A549 (cell line): ENCODE data around the gene P2RX6. TPM values are rescaled to one million over a fixed set of nuclear protein-coding genes. Genes with fewer than 3 reads are reported as not detected.

ENCODE experiments used
- ATAC-seq, 2 experiments: fragments of 200-7000 bp in 1 of 2; fragments of >200 bp in 1 of 2; cut with Nextera tagmentation in 1 of 2; cut with Tn5 transposase in 1 of 2; 3 replicates each; pipeline versions ENCODE4 v1.8.0 to v1.9.1; 2018 to 2020; ENCODE audit warnings: mild to moderate bottlenecking in 1 of 2, moderate library complexity in 1 of 2
- CTCF ChIA-PET: fragments of 300-600 bp; sonication (Branson Sonifier 250); formaldehyde crosslinking; extraction: SDS; loops from one replicate; lab custom pipeline; 2021; ENCODE audit warnings: antibody characterized with exemption, inconsistent platforms; lab: Yijun Ruan, JAX
- POLR2A ChIA-PET: fragments of 350-600 bp; formaldehyde crosslinking; extraction: SDS; loops from one replicate; lab custom pipeline; 2021; ENCODE audit warnings: antibody characterized with exemption, inconsistent platforms; lab: Yijun Ruan, JAX
- DNase-seq, 2 experiments: peaks; one replicate each; pipeline versions ENCODE4 v3.0.0 to v3.0.0-alpha.2; 2011 to 2016; ENCODE audit warnings: low read depth in 1 of 2, low spot score in 1 of 2
- FAIRE-seq: peaks from 2 replicates; lab custom pipeline; 2011; peaks lifted over from hg19 to GRCh38; lab: Jason Lieb, UNC
- H3K27ac ChIP-seq, 2 experiments: fragments of >200 bp; sonication (Bioruptor Twin); formaldehyde crosslinking; 3 replicates each; pipeline ENCODE4 v1.5.1; 2016 to 2017
- H3K4me1 ChIP-seq: fragments of >200 bp; sonication (Bioruptor Twin); formaldehyde crosslinking; 3 replicates; pipeline ENCODE4 v1.6.1; 2016
- H3K4me2 ChIP-seq: fragments of >200 bp; sonication (Bioruptor Twin); formaldehyde crosslinking; 3 replicates; pipeline ENCODE4 v1.6.1; 2016
- H3K4me3 ChIP-seq: fragments of >200 bp; sonication (Bioruptor Twin); formaldehyde crosslinking; 3 replicates; pipeline ENCODE4 v1.5.1; 2016
- H3K9me3 ChIP-seq: fragments of >200 bp; sonication (Bioruptor Twin); formaldehyde crosslinking; 3 replicates; pipeline ENCODE4 v1.6.1; 2016
- ATOH8 ChIP-seq: fragments of 250-450 bp; sonication (Bioruptor Pico); IDR thresholded peaks from 2 replicates; pipeline ENCODE4 v1.5.0; 2020; ENCODE audit warnings: low read depth, mild to moderate bottlenecking, moderate library complexity
- CBX2 ChIP-seq: fragments of 200-600 bp; sonication (generic); IDR thresholded peaks from 2 replicates; pipeline ENCODE4 v1.6.1; 2016; ENCODE audit warnings: low read depth, mild to moderate bottlenecking, borderline replicate concordance
- CHD2 ChIP-seq: fragments of 150-350 bp; IDR thresholded peaks from 2 replicates; pipeline ENCODE4 v1.6.1; 2014; ENCODE audit warnings: low read length; ENCODE audit not compliant: partially characterized antibody
- E2F6 ChIP-seq: IDR thresholded peaks from 2 replicates; pipeline ENCODE4 v1.6.1; 2012; ENCODE audit warnings: low read depth, borderline replicate concordance
- EHMT2 ChIP-seq: fragments of 200-600 bp; sonication (generic); IDR thresholded peaks from 2 replicates; pipeline ENCODE4 v1.6.1; 2016; ENCODE audit warnings: antibody characterized with exemption, low read depth, mild to moderate bottlenecking, moderate library complexity
- EP300 ChIP-seq, 2 experiments: fragments of >200 bp; sonication (Bioruptor Twin); formaldehyde crosslinking; IDR thresholded peaks; 2 replicates in 1 of 2; 3 replicates in 1 of 2; pipeline ENCODE4 v1.6.1; 2016 to 2017
- ESRRA ChIP-seq: fragments of 150-350 bp; IDR thresholded peaks from 2 replicates; pipeline ENCODE4 v1.6.1; 2014; ENCODE audit warnings: mild to moderate bottlenecking, low read length, borderline replicate concordance
- FOSB ChIP-seq: fragments of 250-450 bp; sonication (Bioruptor Pico); IDR thresholded peaks from 2 replicates; pipeline ENCODE4 v1.5.0; 2020; ENCODE audit warnings: mild to moderate bottlenecking, moderate library complexity
- FOXS1 ChIP-seq: fragments of 250-450 bp; sonication (Bioruptor Pico); IDR thresholded peaks from 2 replicates; pipeline ENCODE4 v1.5.0; 2020; ENCODE audit warnings: mild to moderate bottlenecking, moderate library complexity
- GATA3 ChIP-seq: IDR thresholded peaks from 2 replicates; pipeline ENCODE4 v1.6.1; 2012; ENCODE audit warnings: borderline replicate concordance
- HEYL ChIP-seq: fragments of 250-450 bp; sonication (Bioruptor Pico); IDR thresholded peaks from 2 replicates; pipeline ENCODE4 v1.8.0; 2021; ENCODE audit warnings: mild to moderate bottlenecking, moderate library complexity
- HMGXB4 ChIP-seq: fragments of 250-450 bp; sonication (Bioruptor Pico); IDR thresholded peaks from 2 replicates; pipeline ENCODE4 v1.5.0; 2021; ENCODE audit warnings: mild to moderate bottlenecking, moderate library complexity, borderline replicate concordance
- KDM1A ChIP-seq: fragments of 200-600 bp; sonication (generic); IDR thresholded peaks from 2 replicates; pipeline ENCODE4 v1.6.1; 2016; ENCODE audit warnings: low read depth, mild to moderate bottlenecking
- MAX ChIP-seq: IDR thresholded peaks from 2 replicates; pipeline ENCODE4 v1.6.1; 2012
- MAZ ChIP-seq: fragments of 150-350 bp; IDR thresholded peaks from 2 replicates; pipeline ENCODE4 v1.6.1; 2014; ENCODE audit warnings: antibody characterized with exemption, low read depth, low read length, borderline replicate concordance
- NFE2L2 ChIP-seq: fragments of 150-350 bp; conservative IDR thresholded peaks from 2 replicates; pipeline ENCODE4 v1.6.1; 2014; ENCODE audit warnings: low read length
- NR3C1 ChIP-seq: fragments of >200 bp; sonication (Bioruptor Twin); formaldehyde crosslinking; IDR thresholded peaks from 3 replicates; pipeline ENCODE4 v1.6.1; 2017
- PBX3 ChIP-seq: IDR thresholded peaks from 2 replicates; pipeline ENCODE4 v1.6.1; 2012
- PHF8 ChIP-seq: fragments of 200-600 bp; sonication (generic); IDR thresholded peaks from 2 replicates; pipeline ENCODE4 v1.6.1; 2016; ENCODE audit warnings: low read depth, mild to moderate bottlenecking, antibody characterized with exemption, moderate library complexity, borderline replicate concordance
- POLR2AphosphoS2 ChIP-seq: conservative IDR thresholded peaks from 2 replicates; pipeline ENCODE4 v1.6.1; 2012; ENCODE audit warnings: low read length, improper control_type of control experiment, inconsistent platforms
- RCOR1 ChIP-seq: fragments of 150-350 bp; IDR thresholded peaks from 2 replicates; pipeline ENCODE4 v1.6.1; 2014; ENCODE audit warnings: antibody characterized with exemption, low read length, low read depth
- SREBF2 ChIP-seq: fragments of 450-650 bp; IDR thresholded peaks from 2 replicates; pipeline ENCODE4 v1.6.1; 2014; ENCODE audit warnings: mild to moderate bottlenecking, moderate library complexity
- TFCP2L1 ChIP-seq: fragments of 250-450 bp; sonication (Bioruptor Pico); IDR thresholded peaks from 2 replicates; pipeline ENCODE4 v1.5.0; 2021; ENCODE audit warnings: mild to moderate bottlenecking
- TP53 ChIP-seq: fragments of 250-450 bp; sonication (Bioruptor Pico); IDR thresholded peaks from 2 replicates; pipeline ENCODE4 v1.5.0; 2021; ENCODE audit warnings: mild to moderate bottlenecking, moderate library complexity
- ZFP36 ChIP-seq: fragments of 450-650 bp; IDR thresholded peaks from 2 replicates; pipeline ENCODE4 v1.6.1; 2014; ENCODE audit warnings: borderline replicate concordance; ENCODE audit not compliant: partially characterized antibody
- ZNF302 ChIP-seq: fragments of 250-450 bp; sonication (Bioruptor Pico); IDR thresholded peaks from 2 replicates; pipeline ENCODE4 v1.9.0; 2021; ENCODE audit warnings: inconsistent platforms, mild to moderate bottlenecking, moderate library complexity
- ZSCAN20 ChIP-seq: fragments of 250-450 bp; sonication (Bioruptor Pico); IDR thresholded peaks from 2 replicates; pipeline ENCODE4 v1.8.0; 2022; ENCODE audit warnings: mild to moderate bottlenecking, moderate library complexity
- WGBS: methylation state at CpG from one replicate; pipeline ENCODE4 v1.1.6; 2017; ENCODE audit errors: missing lambda C conversion rate; 5-methylcytosine and 5-hydroxymethylcytosine counted together
- polyA plus RNA-seq, 4 experiments: library from polyadenylated mRNA; depleted of rRNA in 3 of 4; stranded (reverse); fragments of >200 nt; fragmentation: RNase III in 1 of 4; extraction: RNeasy Plus Mini Kit Qiagen cat#74134 plus additional on column Dnase treatment in 1 of 4; gene quantifications; 2 replicates in 3 of 4; 3 replicates in 1 of 4; pipeline ENCODE4 v1.2.3, GENCODE V29; 2011 to 2017

Gene P2RX6
- polyA plus RNA-seq, 2 of the 4 experiments (the other 2 are of a cell fraction): 0.67 to 0.92 TPM

GRCh38 chr22:20974336-20974955, 40.5 kb upstream of the P2RX6 start:
- POLR2A ChIA-PET: interaction anchor here (1.7 kb wide), 1 partner anchor 8 kb away, joined by 8 read pairs; the partner anchor contains the start of gene LZTR1
- DNase-seq (no peak), ATAC-seq (no peak), FAIRE-seq (no peak)
- Histone ChIP-seq H3K4me3 (no peak overlapping the region), H3K4me2 (no peak overlapping the region), H3K27ac (no peak overlapping the region), H3K4me1 (no peaks in the 10 kb centered on the region), H3K9me3 (peaks cover 8% of the 10 kb centered on the region; the same call in 1 of the 3 replicates)
- WGBS: 79% methylated on average over 15 of the region's 16 CpGs
- TF ChIP-seq KDM1A (no peak), GATA3 (no peak), ESRRA (no peak), FOSB (CRISPR knock-in tag) (no peak), MAZ (no peak)
- CTCF ChIA-PET: interaction anchor here (1.0 to 3.6 kb wide), 4 partner anchors 10 to 89 kb away, joined by 3 to 24 read pairs (median 3); no protein-coding TSS in a partner anchor

- no peak for ATAC-seq
- H3K9me3 ChIP-seq: peaks cover 8% of the 10 kb centered on the region; the same call in 1 of the 3 replicates
- no peak overlapping the region for H3K4me3 ChIP-seq
- CTCF ChIA-PET: interaction anchor here (0.6 to 1.4 kb wide), 5 partner anchors 14 to 198 kb away, joined by 3 to 4 read pairs (median 3); no protein-coding TSS in a partner anchor
- no peak for FAIRE-seq
- no peak overlapping the region for H3K27ac ChIP-seq
- TF ChIP-seq TP53 (CRISPR knock-in tag) (no peak), TFCP2L1 (CRISPR knock-in tag) (no peak), SREBF2 (no peak), FOSB (CRISPR knock-in tag) (no peak), NFE2L2 (no peak), ZSCAN20 (no peak), CBX2 (no peak), POLR2AphosphoS2 (no peak), NR3C1 (no peak), EHMT2 (no peak), HEYL (CRISPR knock-in tag) (no peak), RCOR1 (no peak), PHF8 (no peak), EP300 (IDR thresholded peaks at IDR 0.05) (no peak), MAX (no peak), E2F6 (no peak), ZFP36 (no peak)
- TF ChIP-seq, all 56 proteins: peak for 0
- DNase-seq: no peak
- Histone ChIP-seq H3K4me2 (no peak overlapping the region), H3K4me1 (no peaks in the 10 kb centered on the region)
- POLR2A ChIA-PET: interaction anchor here (0.8 kb wide), 1 partner anchor 17 kb away, joined by 3 read pairs; no protein-coding TSS in a partner anchor
- WGBS: 72% methylated on average over 12 of the region's 14 CpGs
These were observed 39.2 kb upstream of the P2RX6 start for GRCh38 chr22:20975541-20976290.

GRCh38 chr22:20976291-20976877, 38.6 kb upstream of the P2RX6 start:
- Histone ChIP-seq H3K4me2 (no peak overlapping the region), H3K4me3 (no peak overlapping the region), H3K9me3 (peaks cover 8% of the 10 kb centered on the region; the same call in 1 of the 3 replicates), H3K27ac (no peak overlapping the region), H3K4me1 (peaks cover 5% of the 10 kb centered on the region; the same call in 2 of the 3 replicates)
- ATAC-seq (no peak), FAIRE-seq (no peak), DNase-seq (no peak)
- CTCF ChIA-PET: interaction anchor here (1.0 to 1.7 kb wide), 4 partner anchors 14 to 199 kb away, joined by 3 to 5 read pairs (median 4); no protein-coding TSS in a partner anchor
- 91% methylated on average over 12 of the region's 24 CpGs for WGBS
- POLR2A ChIA-PET: interaction anchor here (0.8 kb wide), 1 partner anchor 18 kb away, joined by 3 read pairs; no protein-coding TSS in a partner anchor
- TF ChIP-seq RCOR1 (no peak), FOXS1 (no peak), HMGXB4 (no peak), EP300 (IDR thresholded peaks at IDR 0.05) (no peak), ZNF302 (CRISPR knock-in tag) (no peak), PBX3 (no peak), CHD2 (no peak), ATOH8 (CRISPR knock-in tag) (no peak)
